ENCODE measurements around the gene SGMS2.

- TF ChIP-seq, protein P1, sequence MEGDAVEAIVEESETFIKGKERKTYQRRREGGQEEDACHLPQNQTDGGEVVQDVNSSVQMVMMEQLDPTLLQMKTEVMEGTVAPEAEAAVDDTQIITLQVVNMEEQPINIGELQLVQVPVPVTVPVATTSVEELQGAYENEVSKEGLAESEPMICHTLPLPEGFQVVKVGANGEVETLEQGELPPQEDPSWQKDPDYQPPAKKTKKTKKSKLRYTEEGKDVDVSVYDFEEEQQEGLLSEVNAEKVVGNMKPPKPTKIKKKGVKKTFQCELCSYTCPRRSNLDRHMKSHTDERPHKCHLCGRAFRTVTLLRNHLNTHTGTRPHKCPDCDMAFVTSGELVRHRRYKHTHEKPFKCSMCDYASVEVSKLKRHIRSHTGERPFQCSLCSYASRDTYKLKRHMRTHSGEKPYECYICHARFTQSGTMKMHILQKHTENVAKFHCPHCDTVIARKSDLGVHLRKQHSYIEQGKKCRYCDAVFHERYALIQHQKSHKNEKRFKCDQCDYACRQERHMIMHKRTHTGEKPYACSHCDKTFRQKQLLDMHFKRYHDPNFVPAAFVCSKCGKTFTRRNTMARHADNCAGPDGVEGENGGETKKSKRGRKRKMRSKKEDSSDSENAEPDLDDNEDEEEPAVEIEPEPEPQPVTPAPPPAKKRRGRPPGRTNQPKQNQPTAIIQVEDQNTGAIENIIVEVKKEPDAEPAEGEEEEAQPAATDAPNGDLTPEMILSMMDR (IDR thresholded peaks at IDR 0.05), result no peak
- no peak for TF ChIP-seq POLR2A (IDR thresholded peaks at IDR 0.05)
Measured at GRCh38 chr4:107939307-107939706, 114.6 kb downstream of the SGMS2 start.

All from breast epithelium (tissue), 3 donors.